ENCODE measurements around the gene SSX3. TPM values are rescaled to one million over a fixed set of nuclear protein-coding genes. Genes with fewer than 3 reads are reported as not detected.

SSX3 gene

Small RNAs within 50 kb of the gene (small RNA-seq; reads per million reads assigned to genes)
- gene AL606490.7 (not detected), gene AL606490.9 (not detected)
